A673 (cell line): ENCODE data around the gene CA6. TPM values are rescaled to one million over a fixed set of nuclear protein-coding genes. Genes with fewer than 3 reads are reported as not detected.
"Not testable (repeated sequence)": the region's sequence is repeated elsewhere in the genome, so short reads cannot be mapped to it uniquely, and the experiment has no call there.

ENCODE experiments used
- BruUV-seq: library from RNA; stranded (reverse); fragments of 400-500 nt; replicated peaks from 2 replicates; lab custom pipeline; 2021; lab: Mats Ljungman, UMichigan
- CTCF ChIA-PET: fragments of 300-600 bp; sonication (Branson Sonifier 250); formaldehyde crosslinking; loops from one replicate; lab custom pipeline; 2022; ENCODE audit warnings: antibody characterized with exemption; lab: Charles Lee
- POLR2A ChIA-PET: fragments of 300-600 bp; sonication (Branson Sonifier 250); formaldehyde crosslinking; loops from one replicate; lab custom pipeline; 2022; ENCODE audit warnings: antibody characterized with exemption; ENCODE audit not compliant: low non-redundant PET; lab: Charles Lee
- DNase-seq: peaks from one replicate; pipeline ENCODE4 v3.0.0-alpha.2; 2015; ENCODE audit warnings: low spot score
- H3K27ac ChIP-seq: fragments of 200-600 bp; sonication (generic); 2 replicates; pipeline ENCODE4 v1.5.1; 2016; ENCODE audit warnings: mixed run types, low read depth, mild to moderate bottlenecking, mixed read lengths, antibody characterized with exemption, low read length; ENCODE audit not compliant: poor library complexity, severe bottlenecking
- H3K27me3 ChIP-seq: fragments of 200-600 bp; sonication (generic); replicated peaks from 2 replicates; pipeline ENCODE4 v1.6.1; 2017; ENCODE audit warnings: mixed run types, low read depth, mild to moderate bottlenecking, mixed read lengths, antibody characterized with exemption, low read length; ENCODE audit not compliant: insufficient read depth, poor library complexity
- H3K36me3 ChIP-seq: fragments of 200-600 bp; sonication (generic); 2 replicates; pipeline ENCODE4 v1.6.1; 2016; ENCODE audit warnings: mixed run types, mild to moderate bottlenecking, mixed read lengths, antibody characterized with exemption, low read length; ENCODE audit not compliant: insufficient read depth, poor library complexity, severe bottlenecking
- H3K4me1 ChIP-seq: fragments of 200-600 bp; sonication (generic); 2 replicates; pipeline ENCODE4 v1.6.1; 2017; ENCODE audit warnings: mixed run types, mild to moderate bottlenecking, mixed read lengths, antibody characterized with exemption, low read length; ENCODE audit not compliant: insufficient read depth, poor library complexity, severe bottlenecking
- H3K4me3 ChIP-seq: fragments of 200-600 bp; sonication (generic); 2 replicates; pipeline ENCODE4 v1.5.1; 2016; ENCODE audit warnings: low read depth, mixed run types, mild to moderate bottlenecking, mixed read lengths, low read length; ENCODE audit not compliant: poor library complexity, severe bottlenecking
- H3K9me3 ChIP-seq: fragments of 200-600 bp; sonication (generic); 2 replicates; pipeline ENCODE4 v1.6.1; 2016; ENCODE audit warnings: mixed run types, low read depth, mild to moderate bottlenecking, mixed read lengths, antibody characterized with exemption, low read length; ENCODE audit not compliant: poor library complexity, severe bottlenecking
- EZH2 ChIP-seq: fragments of 200-600 bp; sonication (generic); IDR thresholded peaks from 2 replicates; pipeline ENCODE4 v1.6.1; 2017; ENCODE audit warnings: borderline replicate concordance, low read depth, mild to moderate bottlenecking, mixed read lengths, antibody characterized with exemption, low read length; ENCODE audit not compliant: poor library complexity, severe bottlenecking
- intact Hi-C: fragments of 100-400 bp; cut with micrococcal nuclease; formaldehyde crosslinking; loops from one replicate; pipeline ENCODE4 v1.10.0; 2022; ENCODE audit not compliant: unreplicated experiment
- total RNA-seq: library from RNA; stranded (reverse); gene quantifications from 2 replicates; pipeline ENCODE4 v1.2.3, GENCODE V29; 2021
- TF ChIP-seq, protein P1 (sequence below): fragments of 300-800, 200-600 bp; sonication (generic); conservative IDR thresholded peaks from 2 replicates; pipeline ENCODE4 v1.5.1; 2017; ENCODE audit warnings: low read depth, mild to moderate bottlenecking, antibody characterized with exemption, low read length, moderate library complexity, mixed read lengths

The CA6 gene
- total RNA-seq, 1 experiment from 2014 or later: not detected

GRCh38 chr1:8913457-8913856 is 32.2 kb upstream of the CA6 start:
- POLR2A ChIA-PET: no interaction called here

DNA sequence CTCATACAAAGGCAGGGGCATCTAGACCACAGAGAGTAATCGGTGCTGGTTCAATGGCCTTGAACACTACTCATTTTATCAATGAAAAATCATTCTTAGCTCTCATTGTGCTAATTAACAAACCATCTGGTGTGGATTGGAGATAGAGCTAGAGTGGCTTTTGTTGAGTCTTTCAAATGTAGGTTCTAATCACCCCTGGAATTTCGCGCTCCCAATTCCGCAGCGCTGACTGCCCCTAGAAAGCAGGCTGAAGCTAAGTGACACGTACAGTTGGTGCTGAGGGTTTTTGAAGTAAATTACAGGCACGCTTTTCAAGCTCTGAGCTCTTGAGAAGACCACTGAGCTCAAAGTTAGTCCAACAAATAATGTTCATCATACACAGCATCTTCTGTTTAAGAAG is 31.2 kb upstream of the CA6 start:
- no TSS peak for BruUV-seq
- POLR2A ChIA-PET: no interaction called here

More at GRCh38 chr1:8913457-8913856, 32.2 kb upstream of the CA6 start:
- TF ChIP-seq, protein P1, sequence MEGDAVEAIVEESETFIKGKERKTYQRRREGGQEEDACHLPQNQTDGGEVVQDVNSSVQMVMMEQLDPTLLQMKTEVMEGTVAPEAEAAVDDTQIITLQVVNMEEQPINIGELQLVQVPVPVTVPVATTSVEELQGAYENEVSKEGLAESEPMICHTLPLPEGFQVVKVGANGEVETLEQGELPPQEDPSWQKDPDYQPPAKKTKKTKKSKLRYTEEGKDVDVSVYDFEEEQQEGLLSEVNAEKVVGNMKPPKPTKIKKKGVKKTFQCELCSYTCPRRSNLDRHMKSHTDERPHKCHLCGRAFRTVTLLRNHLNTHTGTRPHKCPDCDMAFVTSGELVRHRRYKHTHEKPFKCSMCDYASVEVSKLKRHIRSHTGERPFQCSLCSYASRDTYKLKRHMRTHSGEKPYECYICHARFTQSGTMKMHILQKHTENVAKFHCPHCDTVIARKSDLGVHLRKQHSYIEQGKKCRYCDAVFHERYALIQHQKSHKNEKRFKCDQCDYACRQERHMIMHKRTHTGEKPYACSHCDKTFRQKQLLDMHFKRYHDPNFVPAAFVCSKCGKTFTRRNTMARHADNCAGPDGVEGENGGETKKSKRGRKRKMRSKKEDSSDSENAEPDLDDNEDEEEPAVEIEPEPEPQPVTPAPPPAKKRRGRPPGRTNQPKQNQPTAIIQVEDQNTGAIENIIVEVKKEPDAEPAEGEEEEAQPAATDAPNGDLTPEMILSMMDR: no peak
- TF ChIP-seq EZH2: no peak
- Histone ChIP-seq H3K27me3 (no peaks in the 10 kb centered on the region), H3K27ac (no peak overlapping the region), H3K4me3 (no peak overlapping the region), H3K4me1 (no peaks in the 10 kb centered on the region), H3K9me3 (no peaks in the 10 kb centered on the region), H3K36me3 (no peaks in the 10 kb centered on the region)
- CTCF ChIA-PET: no interaction called here
- no TSS peak for BruUV-seq
- DNase-seq: no peak
- intact Hi-C loops: no loop called here

DNA sequence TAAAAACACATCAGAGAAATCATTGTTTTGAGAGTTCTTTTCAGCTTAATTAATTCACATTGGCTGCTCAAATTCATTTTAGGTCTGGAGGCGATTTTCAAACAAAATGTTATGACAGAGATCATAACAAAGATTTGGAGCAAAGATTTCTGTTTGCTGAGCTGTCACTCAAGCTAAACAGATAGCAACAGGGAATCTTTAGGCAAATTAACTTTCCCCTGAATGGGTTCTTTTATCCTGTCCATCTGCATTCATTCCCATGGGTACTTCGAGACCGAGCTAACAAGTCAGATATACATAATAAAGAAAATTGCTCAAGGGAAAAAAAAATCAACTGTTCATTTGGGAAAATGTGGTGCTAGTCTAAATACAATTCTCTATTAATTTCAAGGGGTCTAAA is 30.2 kb upstream of the CA6 start:
- DNase-seq: no peak
- H3K9me3 ChIP-seq: no peaks in the 10 kb centered on the region
- H3K36me3 ChIP-seq: no peaks in the 10 kb centered on the region
- no peak overlapping the region for H3K27ac ChIP-seq
- H3K4me3 ChIP-seq: no peak overlapping the region
- ChIA-PET POLR2A (interaction anchor here (0.5 kb wide), 1 partner anchor 37 kb away, joined by 3 read pairs; the partner anchor contains the start of gene ENO1), CTCF (no interaction called here)
- no TSS peak for BruUV-seq
- H3K4me1 ChIP-seq: no peaks in the 10 kb centered on the region
- H3K27me3 ChIP-seq: no peaks in the 10 kb centered on the region
- intact Hi-C loops: loop anchor here (5.0 kb wide), 2 partner anchors 92 to 187 kb away; no protein-coding TSS in a partner anchor
- TF ChIP-seq EZH2: no peak
- TF ChIP-seq, protein P1: no peak

More for the DNA sequence above, 31.2 kb upstream of the CA6 start:
- Histone ChIP-seq H3K27me3 (no peaks in the 10 kb centered on the region), H3K4me3 (no peak overlapping the region), H3K27ac (no peak overlapping the region), H3K9me3 (no peaks in the 10 kb centered on the region), H3K4me1 (no peaks in the 10 kb centered on the region), H3K36me3 (no peaks in the 10 kb centered on the region)
- DNase-seq: no peak
- TF ChIP-seq, protein P1: no peak
- TF ChIP-seq EZH2: no peak
- intact Hi-C loops: no loop called here
- CTCF ChIA-PET: no interaction called here

- intact Hi-C loops: loop anchor here (5.0 kb wide), 2 partner anchors 90 to 185 kb away; no protein-coding TSS in a partner anchor
- not testable (repeated sequence) for DNase-seq, H3K27ac ChIP-seq, H3K4me1 ChIP-seq, H3K27me3 ChIP-seq, H3K4me3 ChIP-seq, H3K36me3 ChIP-seq, H3K9me3 ChIP-seq, BruUV-seq
- CTCF ChIA-PET: interaction anchor here (1.2 to 2.3 kb wide), 3 partner anchors 71 to 184 kb away, joined by 8 to 38 read pairs (median 10); no protein-coding TSS in a partner anchor
- POLR2A ChIA-PET: interaction anchor here (0.6 kb wide), 1 partner anchor 57 kb away, joined by 3 read pairs; no protein-coding TSS in a partner anchor
Measured at GRCh38 chr1:8917536-8917935, 28.1 kb upstream of the CA6 start.
